PC-3 (cell line): Measurements from ENCODE around the gene PTGS1.

Source experiments
- EZH2 ChIP-seq: fragments of 300-600 bp; sonication (generic); IDR thresholded peaks from one replicate; pipeline ENCODE4 v1.6.1; 2017; ENCODE audit warnings: antibody characterized with exemption, mild to moderate bottlenecking, low read length; ENCODE audit not compliant: unreplicated experiment
- EZH2phosphoT487 ChIP-seq: fragments of 300-600 bp; sonication (generic); IDR thresholded peaks from 2 replicates; pipeline ENCODE4 v1.6.1; 2018; ENCODE audit warnings: mild to moderate bottlenecking, antibody characterized with exemption, low read length, borderline replicate concordance
- TF ChIP-seq, protein P1 (sequence below): fragments of 300-600 bp; sonication (generic); conservative IDR thresholded peaks from 2 replicates; pipeline ENCODE4 v1.5.1; 2017; ENCODE audit warnings: antibody characterized with exemption, low read depth, mild to moderate bottlenecking, low read length

DNA sequence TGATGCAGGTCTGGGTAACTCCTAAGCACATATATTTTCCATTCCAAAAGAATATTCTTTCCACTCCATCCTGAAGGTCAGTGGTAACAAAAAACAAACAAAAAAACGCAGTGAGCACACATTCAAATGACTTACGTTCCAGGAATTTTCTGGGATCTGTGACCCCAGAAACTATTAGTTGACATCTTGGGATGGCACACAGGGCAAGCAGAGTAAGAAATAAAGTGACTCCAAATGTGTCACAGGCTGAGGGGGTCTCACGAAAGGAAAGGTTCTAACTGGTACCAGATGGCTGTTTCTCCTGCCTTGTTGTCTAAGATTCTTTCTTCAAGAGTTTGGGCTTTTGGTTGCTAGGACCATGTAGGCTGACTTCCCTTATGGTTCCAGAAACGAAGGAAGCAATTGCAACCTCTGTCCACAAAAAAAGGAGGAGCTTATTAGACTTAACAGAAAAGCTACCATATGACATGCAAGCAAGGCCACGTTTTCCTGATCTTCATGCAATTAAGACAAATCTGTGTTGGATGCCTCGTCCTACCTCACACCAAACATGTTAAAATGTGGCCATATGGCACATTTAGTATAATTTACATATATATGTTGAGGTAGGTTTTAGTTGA is 32.7 kb downstream of the PTGS1 start:
- TF ChIP-seq, protein P1, sequence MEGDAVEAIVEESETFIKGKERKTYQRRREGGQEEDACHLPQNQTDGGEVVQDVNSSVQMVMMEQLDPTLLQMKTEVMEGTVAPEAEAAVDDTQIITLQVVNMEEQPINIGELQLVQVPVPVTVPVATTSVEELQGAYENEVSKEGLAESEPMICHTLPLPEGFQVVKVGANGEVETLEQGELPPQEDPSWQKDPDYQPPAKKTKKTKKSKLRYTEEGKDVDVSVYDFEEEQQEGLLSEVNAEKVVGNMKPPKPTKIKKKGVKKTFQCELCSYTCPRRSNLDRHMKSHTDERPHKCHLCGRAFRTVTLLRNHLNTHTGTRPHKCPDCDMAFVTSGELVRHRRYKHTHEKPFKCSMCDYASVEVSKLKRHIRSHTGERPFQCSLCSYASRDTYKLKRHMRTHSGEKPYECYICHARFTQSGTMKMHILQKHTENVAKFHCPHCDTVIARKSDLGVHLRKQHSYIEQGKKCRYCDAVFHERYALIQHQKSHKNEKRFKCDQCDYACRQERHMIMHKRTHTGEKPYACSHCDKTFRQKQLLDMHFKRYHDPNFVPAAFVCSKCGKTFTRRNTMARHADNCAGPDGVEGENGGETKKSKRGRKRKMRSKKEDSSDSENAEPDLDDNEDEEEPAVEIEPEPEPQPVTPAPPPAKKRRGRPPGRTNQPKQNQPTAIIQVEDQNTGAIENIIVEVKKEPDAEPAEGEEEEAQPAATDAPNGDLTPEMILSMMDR: no peak
- TF ChIP-seq EZH2: no peak
- no peak for TF ChIP-seq EZH2phosphoT487
